Adrenal gland (tissue), 5 donors: ENCODE measurements around the gene STK32C.

Source experiments
- CTCF ChIP-seq, 6 experiments: fragments of 450-650 bp in 4 of 6; fragments of 200-600 bp in 2 of 6; sonication (generic) in 1 of 6; IDR thresholded peaks; 1 replicate in 5 of 6; 2 replicates in 1 of 6; pipeline versions ENCODE4 v1.5.1 to v1.8.0; 2016 to 2021; ENCODE audit warnings: antibody characterized with exemption in 6 of 6, mild to moderate bottlenecking in 2 of 6, moderate library complexity in 1 of 6
- POLR2A ChIP-seq, 2 donors: fragments of 450-650 bp; IDR thresholded peaks; one replicate each; pipeline ENCODE4 v1.6.1; 2017; ENCODE audit warnings: antibody characterized with exemption in 2 of 2, mild to moderate bottlenecking in 2 of 2, moderate library complexity in 1 of 2
- donor health status: DM: no; HTN: no; CAD: no.

- TF ChIP-seq CTCF (IDR thresholded peaks at IDR 0.05) (no peak), POLR2A (IDR thresholded peaks at IDR 0.05) (no peak)
Observed at GRCh38 chr10:132207536-132208461, 100.0 kb downstream of the STK32C start.
